Small intestine (tissue), 7 donors: ENCODE data around the gene ELP1. TPM values are rescaled to one million over a fixed set of nuclear protein-coding genes. Genes with fewer than 3 reads are reported as not detected.

Source experiments
- DNase-seq, 2 donors: peaks; one replicate each; pipeline versions ENCODE4 v3.0.0 to v3.0.0-alpha.2; 2013
- FAIRE-seq: peaks from 2 replicates; lab custom pipeline; 2012; peaks lifted over from hg19 to GRCh38; lab: Jason Lieb, UNC
- H3K27ac ChIP-seq, 3 donors: one replicate each; pipeline ENCODE4 v1.5.1; 2013; ENCODE audit warnings: low read length in 2 of 3, mild to moderate bottlenecking in 2 of 3, control low read depth in 1 of 3, inconsistent platforms in 1 of 3, low read depth in 1 of 3, moderate library complexity in 1 of 3
- H3K27me3 ChIP-seq, 3 donors: one replicate each; pipeline ENCODE4 v1.6.1; 2013; ENCODE audit warnings: low read length in 3 of 3, inconsistent platforms in 1 of 3; ENCODE audit not compliant: control insufficient read depth in 3 of 3, insufficient read depth in 3 of 3
- H3K36me3 ChIP-seq, 3 donors: one replicate each; pipeline ENCODE4 v1.6.1; 2013; ENCODE audit warnings: low read length in 3 of 3, inconsistent platforms in 1 of 3, low read depth in 1 of 3, mild to moderate bottlenecking in 1 of 3, moderate library complexity in 1 of 3; ENCODE audit not compliant: control insufficient read depth in 3 of 3, insufficient read depth in 2 of 3
- H3K4me1 ChIP-seq, 3 donors: one replicate each; pipeline ENCODE4 v1.6.1; 2013; ENCODE audit warnings: low read length in 2 of 3, inconsistent platforms in 1 of 3, low read depth in 1 of 3, mild to moderate bottlenecking in 1 of 3, moderate library complexity in 1 of 3; ENCODE audit not compliant: control insufficient read depth in 3 of 3, insufficient read depth in 2 of 3
- H3K4me3 ChIP-seq, 3 donors: one replicate each; pipeline ENCODE4 v1.5.1; 2013; ENCODE audit warnings: low read length in 3 of 3, control low read depth in 1 of 3, inconsistent platforms in 1 of 3, low read depth in 1 of 3, mild to moderate bottlenecking in 1 of 3, moderate library complexity in 1 of 3
- H3K9me3 ChIP-seq, 2 donors: one replicate each; pipeline ENCODE4 v1.6.1; 2013; ENCODE audit warnings: low read depth in 1 of 2, low read length in 1 of 2; ENCODE audit not compliant: control insufficient read depth in 2 of 2, insufficient read depth in 1 of 2
- WGBS, 3 donors: extraction: QIAGEN DNeasy Blood & Tissue Kit; methylation state at CpG; one replicate each; pipeline ENCODE4 v1.1.7; 2013; 5-methylcytosine and 5-hydroxymethylcytosine counted together
- polyA plus RNA-seq, 4 donors: library from polyadenylated mRNA; stranded (reverse) in 3 of 4; unstranded in 1 of 4; fragments of 200-250 nt in 3 of 4; fragments of 120-200 nt in 1 of 4; gene quantifications; one replicate each; pipeline versions ENCODE4 v1.2.1 to v1.2.3, GENCODE V29; 2013
- donor health status: healthy with polysubstance abuse.
- donor health status: control.
- donor health status: control.
- donor health status: Bipolar disorder and iron deficiency.
- donor health status: healthy.

The ELP1 gene
- polyA plus RNA-seq, 4 donors: 3.8 to 24.6 (median 11.4) TPM

DNA sequence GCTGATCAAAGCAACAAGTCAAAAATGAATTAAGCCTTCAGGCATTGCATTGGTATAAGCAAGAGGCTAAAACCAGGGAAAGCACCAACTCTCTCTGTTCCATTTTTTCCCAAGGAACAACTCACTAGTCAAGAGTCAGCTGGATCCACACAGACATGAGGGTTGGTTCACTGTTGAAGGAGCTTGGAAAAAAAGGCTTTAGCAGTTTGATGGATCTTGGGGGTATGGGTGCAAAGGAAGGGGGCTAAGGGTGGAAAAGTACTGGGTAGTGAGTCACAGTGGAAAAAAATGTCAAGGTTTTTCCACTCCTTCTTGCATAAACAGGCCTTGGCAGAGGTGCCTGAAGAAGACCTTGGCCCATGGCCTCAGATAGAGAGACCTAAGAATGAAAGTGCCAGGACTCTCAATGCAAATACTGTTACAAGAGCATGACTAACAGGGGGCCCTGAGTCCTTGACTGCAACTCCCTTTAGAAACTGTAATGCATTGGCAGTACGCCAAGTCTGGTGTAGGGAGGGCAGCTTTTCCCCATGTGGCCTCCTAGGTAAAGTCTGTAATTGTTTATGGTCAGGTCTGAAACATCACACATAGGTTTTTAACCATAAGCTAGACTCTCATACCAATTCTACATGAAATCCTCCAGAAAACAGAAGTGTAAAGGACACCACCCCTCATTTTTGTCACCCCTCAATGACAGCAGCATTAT lies 48.1 kb downstream of the ELP1 start:
- H3K27me3 ChIP-seq: no peaks in the 10 kb centered on the region
- 20 to 67% (median 27%) methylated on average over 1 of the region's 1 CpG for WGBS, 3 donors
- peaks cover 0 to 17% (median 8%) of the 10 kb centered on the region in 3 donors for H3K4me1 ChIP-seq
- DNase-seq (peak; percentile 69 to 97), FAIRE-seq (no peak)
- peaks cover 6 to 15% (median 7%) of the 10 kb centered on the region in 3 donors for H3K36me3 ChIP-seq
- H3K4me3 ChIP-seq: no peak overlapping the region
- peak overlapping the region in 1 of 3 donors; percentile 81 for H3K27ac ChIP-seq
- no peaks in the 10 kb centered on the region for H3K9me3 ChIP-seq

DNA sequence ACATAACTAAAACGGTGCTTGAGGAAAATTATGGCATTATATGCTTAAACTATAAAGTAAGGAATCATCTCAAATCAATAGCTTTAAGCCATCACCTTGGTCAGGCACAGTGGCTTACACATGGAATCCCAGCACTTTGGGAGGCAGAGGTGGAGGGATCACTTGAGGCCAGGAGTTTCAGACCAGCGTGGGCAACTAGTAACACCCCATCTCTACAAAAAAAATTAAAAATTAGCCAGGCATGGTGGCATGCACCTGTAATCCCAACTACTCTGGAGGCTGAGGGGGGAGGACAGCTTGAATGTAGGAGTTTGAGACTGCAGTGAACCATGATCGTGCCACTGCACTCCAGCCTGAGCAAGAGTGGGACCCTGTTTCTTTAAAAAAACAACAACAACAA lies 49.2 kb downstream of the ELP1 start:
- FAIRE-seq (no peak), DNase-seq (no peak)
- Histone ChIP-seq H3K36me3 (peaks cover 6 to 13% (median 9%) of the 10 kb centered on the region in 3 donors), H3K9me3 (no peaks in the 10 kb centered on the region), H3K4me1 (peaks cover 0 to 17% (median 8%) of the 10 kb centered on the region in 3 donors), H3K4me3 (no peak overlapping the region), H3K27me3 (no peaks in the 10 kb centered on the region), H3K27ac (no peak overlapping the region)
- WGBS, 3 donors: 88 to 93% (median 90%) methylated on average over 3 of the region's 3 CpGs

DNA sequence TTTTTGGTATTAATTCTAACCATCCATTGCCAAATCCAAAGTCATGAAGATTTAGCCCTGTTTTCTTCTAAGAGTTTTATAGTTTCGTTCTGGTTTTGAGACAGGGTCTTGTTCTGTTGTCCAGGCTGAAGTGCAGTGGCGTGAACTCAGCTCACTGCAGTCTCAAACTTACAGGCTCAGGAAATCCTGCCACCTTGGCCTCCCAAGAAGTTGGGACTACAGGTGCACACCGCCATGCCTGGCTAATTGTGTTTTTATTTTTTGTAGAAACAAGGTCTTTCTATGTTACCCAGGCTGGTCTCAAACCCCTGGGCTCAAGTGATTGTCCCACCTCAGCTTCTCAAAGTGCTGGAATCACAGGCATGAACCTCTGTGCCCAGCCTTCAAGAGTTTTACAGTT lies 50.8 kb downstream of the ELP1 start:
- peaks cover 0 to 17% (median 8%) of the 10 kb centered on the region in 3 donors for H3K4me1 ChIP-seq
- no peak overlapping the region for H3K27ac ChIP-seq
- no peaks in the 10 kb centered on the region for H3K9me3 ChIP-seq
- H3K27me3 ChIP-seq: no peaks in the 10 kb centered on the region
- FAIRE-seq (no peak), DNase-seq (no peak)
- H3K4me3 ChIP-seq: no peak overlapping the region
- WGBS, 3 donors: 97 to 99% (median 98%) methylated on average over 3 of the region's 3 CpGs
- H3K36me3 ChIP-seq: peaks cover 10 to 24% (median 11%) of the 10 kb centered on the region in 3 donors

DNA sequence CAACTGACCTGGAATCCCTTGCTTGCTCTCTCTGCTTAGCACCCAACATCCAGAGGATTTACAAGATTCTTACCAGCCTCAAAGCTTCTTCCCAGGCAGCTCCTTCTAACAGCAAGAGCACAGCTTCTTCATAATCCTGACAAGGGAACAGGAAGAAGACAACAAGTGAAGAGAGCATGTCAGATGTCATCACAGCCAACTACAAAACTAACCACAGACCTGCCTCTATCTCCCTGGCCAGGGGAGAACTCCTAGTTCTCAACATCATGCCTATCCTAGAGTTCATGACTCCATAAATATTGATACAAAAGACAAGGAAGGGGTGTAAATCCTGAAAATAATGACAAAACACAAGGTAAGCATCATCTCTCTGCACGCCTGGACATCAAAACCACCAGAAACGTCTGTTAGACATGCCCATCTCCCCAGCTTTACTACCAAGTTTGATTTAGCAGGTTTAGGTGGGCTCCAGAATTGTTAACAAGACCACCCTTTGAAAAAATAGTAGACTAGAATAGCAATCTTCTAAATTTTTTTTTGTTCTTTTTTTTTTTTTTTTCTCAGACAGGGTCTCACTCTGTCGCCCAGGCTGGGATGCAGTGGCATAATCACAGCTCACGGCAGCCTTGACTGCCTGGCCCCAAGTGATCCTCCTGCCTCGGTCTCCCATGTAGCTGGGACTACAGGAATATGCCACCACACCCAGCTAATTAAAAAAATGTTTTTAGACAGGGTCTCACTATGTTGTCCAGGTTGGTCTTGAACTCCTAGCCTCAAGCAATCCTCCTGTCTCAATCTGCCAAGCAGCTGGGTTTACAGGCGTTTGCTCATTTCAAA lies 51.7 kb downstream of the ELP1 start:
- FAIRE-seq (no peak), DNase-seq (no peak)
- H3K9me3 ChIP-seq: no peaks in the 10 kb centered on the region
- WGBS, 3 donors: 96 to 98% (median 96%) methylated on average over 6 of the region's 6 CpGs
- no peaks in the 10 kb centered on the region for H3K27me3 ChIP-seq
- H3K36me3 ChIP-seq: peaks cover 10 to 24% (median 14%) of the 10 kb centered on the region in 3 donors
- no peak overlapping the region for H3K4me3 ChIP-seq
- H3K27ac ChIP-seq: no peak overlapping the region
- H3K4me1 ChIP-seq: peaks cover 0 to 15% (median 8%) of the 10 kb centered on the region in 3 donors

DNA sequence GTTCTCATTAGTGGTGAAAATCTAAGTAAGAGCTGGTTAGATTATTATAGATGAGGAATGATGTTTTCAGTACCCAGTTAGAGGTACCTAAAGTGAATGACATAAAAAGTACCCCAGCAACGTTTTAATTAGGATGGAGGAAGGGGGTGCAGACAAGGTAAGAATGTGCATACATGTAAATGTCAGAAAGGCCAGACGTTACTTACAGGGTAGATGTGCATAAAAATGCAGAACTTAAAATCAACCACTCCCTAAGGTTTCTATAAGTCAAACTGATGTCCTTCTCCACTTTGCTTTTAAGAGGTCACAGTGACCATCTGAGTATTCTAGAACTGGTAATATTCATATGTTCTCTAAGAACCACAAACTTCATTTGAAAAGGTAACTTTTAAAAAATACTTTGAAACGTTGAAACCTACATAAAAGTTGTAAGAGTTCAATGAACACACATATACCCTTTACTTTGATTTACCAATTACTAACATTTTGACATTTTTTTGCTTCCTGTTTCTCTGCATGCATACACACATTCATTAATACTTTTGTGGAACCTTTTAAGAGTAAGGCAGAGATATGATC lies 53.1 kb downstream of the ELP1 start:
- DNase-seq (no peak), FAIRE-seq (no peak)
- H3K4me1 ChIP-seq: peaks cover 0 to 7% (median 3%) of the 10 kb centered on the region in 3 donors
- WGBS, 3 donors: 68 to 83% (median 75%) methylated on average over 3 of the region's 3 CpGs
- no peak overlapping the region for H3K4me3 ChIP-seq
- H3K36me3 ChIP-seq: peaks cover 13 to 31% (median 20%) of the 10 kb centered on the region in 3 donors
- no peaks in the 10 kb centered on the region for H3K9me3 ChIP-seq
- no peaks in the 10 kb centered on the region for H3K27me3 ChIP-seq
- H3K27ac ChIP-seq: no peak overlapping the region

DNA sequence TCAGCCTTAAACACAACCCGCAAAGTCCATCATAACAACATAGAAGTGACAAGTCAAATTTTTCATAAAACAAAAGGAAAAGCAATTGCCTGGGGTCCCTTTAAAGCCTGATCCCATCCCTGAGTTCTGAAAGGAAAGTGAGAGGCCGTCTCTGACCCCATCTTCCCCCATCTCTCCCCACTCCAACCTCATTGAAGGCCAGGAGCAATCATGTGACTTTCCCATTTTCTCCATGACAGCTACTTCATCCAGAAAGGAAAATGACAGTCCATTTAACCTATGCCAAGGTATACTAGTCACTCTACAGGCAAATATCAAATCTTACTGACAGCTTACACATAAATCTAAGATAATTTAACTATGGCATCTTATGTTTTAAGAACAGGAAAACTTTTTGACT lies 56.4 kb downstream of the ELP1 start:
- Histone ChIP-seq H3K4me3 (no peak overlapping the region), H3K36me3 (peaks cover 16 to 36% (median 24%) of the 10 kb centered on the region in 3 donors), H3K27ac (no peak overlapping the region), H3K27me3 (no peaks in the 10 kb centered on the region), H3K4me1 (no peaks in the 10 kb centered on the region), H3K9me3 (no peaks in the 10 kb centered on the region)
- FAIRE-seq (no peak), DNase-seq (no peak)
- WGBS, 3 donors: 88 to 94% (median 92%) methylated on average over 2 of the region's 2 CpGs

DNA sequence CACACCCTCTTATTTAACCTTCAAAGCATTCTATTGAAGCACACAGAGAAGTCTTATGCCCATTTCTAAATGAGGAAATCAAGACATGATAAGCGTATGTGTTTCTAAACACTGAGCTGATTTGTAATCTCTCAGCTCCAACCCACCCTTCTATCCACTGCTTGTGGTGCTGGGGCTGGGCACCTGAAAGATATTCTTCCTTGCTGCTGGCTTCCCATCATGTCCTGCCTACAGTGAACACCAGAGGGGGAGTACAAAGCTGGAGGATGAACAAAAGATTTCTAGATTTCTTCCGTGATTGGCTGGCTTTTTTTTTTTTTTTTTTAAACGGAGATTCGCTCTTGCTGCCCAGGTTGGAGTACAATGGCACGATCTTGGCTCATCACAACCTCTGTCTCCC lies 57.5 kb downstream of the ELP1 start:
- peaks cover 0 to 1% of the 10 kb centered on the region in 2 donors for H3K9me3 ChIP-seq
- H3K4me1 ChIP-seq: no peaks in the 10 kb centered on the region
- WGBS, 3 donors: 93 to 97% (median 95%) methylated on average over 5 of the region's 5 CpGs
- peaks cover 16 to 36% (median 24%) of the 10 kb centered on the region in 3 donors for H3K36me3 ChIP-seq
- no peak overlapping the region for H3K4me3 ChIP-seq
- H3K27ac ChIP-seq: no peak overlapping the region
- H3K27me3 ChIP-seq: no peaks in the 10 kb centered on the region
- DNase-seq: no peak
- no peak for FAIRE-seq

DNA sequence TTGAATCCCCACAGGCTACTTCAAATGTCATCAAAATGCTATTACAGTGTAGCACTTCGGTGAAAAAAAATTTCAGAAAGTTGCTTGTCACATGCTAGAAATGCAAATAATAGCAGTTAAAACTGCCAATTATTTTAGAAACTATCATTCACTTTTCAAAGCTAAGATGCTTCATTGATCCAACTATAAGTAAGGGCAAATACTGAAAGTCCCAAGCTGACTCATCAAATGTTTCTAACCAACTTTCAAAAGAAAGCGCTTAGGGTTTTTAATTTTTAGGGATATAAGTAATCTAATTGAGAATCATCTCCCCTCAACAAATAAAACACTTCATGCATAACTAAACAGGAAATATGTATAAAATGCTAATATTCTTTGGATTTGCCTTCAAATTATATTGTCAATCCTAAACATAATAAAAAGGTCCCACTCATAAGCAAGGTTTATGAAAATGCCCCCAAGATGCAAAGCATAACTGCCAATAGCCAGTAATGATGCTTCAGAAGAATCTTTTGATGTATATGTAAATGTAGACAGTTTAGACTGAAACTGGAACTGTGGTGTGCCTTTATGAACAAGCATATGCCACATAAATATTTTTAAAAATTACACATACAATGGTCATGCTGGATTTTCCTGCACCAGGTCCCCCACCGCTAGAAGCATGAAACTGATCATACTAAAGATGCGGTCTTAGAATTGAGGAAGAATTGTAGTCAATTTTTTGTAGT lies 59.7 kb downstream of the ELP1 start:
- 88 to 93% (median 92%) methylated on average over 4 of the region's 4 CpGs for WGBS, 3 donors
- FAIRE-seq: no peak
- H3K4me3 ChIP-seq: no peak overlapping the region
- H3K27ac ChIP-seq: no peak overlapping the region
- H3K27me3 ChIP-seq: no peaks in the 10 kb centered on the region
- H3K36me3 ChIP-seq: peaks cover 11 to 35% (median 17%) of the 10 kb centered on the region in 3 donors
- DNase-seq: no peak
- no peaks in the 10 kb centered on the region for H3K4me1 ChIP-seq
- peaks cover 0 to 4% of the 10 kb centered on the region in 2 donors for H3K9me3 ChIP-seq
